HCT116 (cell line): ENCODE measurements around the gene PRICKLE2.

Experiments used
- CTCF ChIP-seq, 3 experiments: fragments of 200-600 bp in 1 of 3; sonication (generic) in 1 of 3; IDR thresholded peaks in 2 of 3; conservative IDR thresholded peaks in 1 of 3; 2 replicates each; pipeline ENCODE4 v1.5.1; 2012 to 2017; ENCODE audit warnings: low read depth in 2 of 3, low read length in 2 of 3, antibody characterized with exemption in 1 of 3, borderline replicate concordance in 1 of 3, control low read depth in 1 of 3, mild to moderate bottlenecking in 1 of 3, mixed read lengths in 1 of 3, mixed run types in 1 of 3, moderate library complexity in 1 of 3; ENCODE audit not compliant: insufficient read depth in 1 of 3
- FOSL1 ChIP-seq: IDR thresholded peaks from 2 replicates; pipeline ENCODE4 v1.6.1; 2012; ENCODE audit warnings: low read depth
- POLR2A ChIP-seq: IDR thresholded peaks from 2 replicates; pipeline ENCODE4 v1.7.0; 2011; ENCODE audit warnings: borderline replicate concordance; ENCODE audit not compliant: insufficient read depth, insufficient read length; ENCODE audit errors: extremely low read depth
- POLR2AphosphoS5 ChIP-seq: IDR thresholded peaks from 2 replicates; pipeline ENCODE4 v1.6.1; 2011; ENCODE audit warnings: mild to moderate bottlenecking, low read depth, low read length, moderate library complexity
- SP1 ChIP-seq: IDR thresholded peaks from 2 replicates; pipeline ENCODE4 v1.6.1; 2012; ENCODE audit warnings: low read depth
- TCF7L2 ChIP-seq: IDR thresholded peaks from 2 replicates; pipeline ENCODE4 v1.7.0; 2011; ENCODE audit warnings: borderline replicate concordance, inconsistent platforms; ENCODE audit not compliant: insufficient read depth, insufficient read length; ENCODE audit errors: extremely low read depth
- YY1 ChIP-seq: IDR thresholded peaks from 2 replicates; pipeline ENCODE4 v1.6.1; 2011; ENCODE audit warnings: low read length, low read depth, moderate library complexity, mild to moderate bottlenecking; ENCODE audit not compliant: insufficient replicate concordance; ENCODE audit errors: extremely low read depth
- ZFX ChIP-seq: fragments of 450-650 bp; IDR thresholded peaks from 2 replicates; pipeline ENCODE4 v1.6.1; 2017
- ZNF274 ChIP-seq: fragments of 200-500 bp; sonication (Bioruptor generic); IDR thresholded peaks from 2 replicates; pipeline ENCODE4 v1.6.1; 2014; ENCODE audit warnings: mild to moderate bottlenecking, low read depth, low read length, inconsistent platforms

DNA sequence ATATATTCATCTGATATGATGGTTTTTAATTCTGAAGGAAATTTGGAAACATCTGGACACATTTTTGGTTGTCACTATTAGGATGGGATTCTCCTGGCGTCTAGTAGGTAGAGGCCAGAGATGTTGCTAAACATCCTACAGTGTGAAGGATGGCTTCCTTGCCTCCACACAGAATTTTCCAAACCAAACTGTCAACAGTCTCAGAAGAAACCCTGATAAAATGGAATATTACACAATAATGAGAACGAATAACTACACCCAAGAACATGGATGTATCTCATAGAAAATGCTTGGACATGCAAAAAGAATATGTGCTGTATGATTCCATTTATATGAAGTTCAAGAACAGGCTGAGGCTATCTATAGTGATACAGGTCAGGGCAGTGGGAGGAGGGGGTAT is 122.1 kb downstream of the PRICKLE2 start:
- TF ChIP-seq YY1 (no peak), CTCF (IDR thresholded peaks at IDR 0.05 in 2 of 3, conservative IDR thresholded peaks at IDR 0.05 in 1 of 3; ENCODE audit: borderline replicate concordance in 1 of 3, insufficient read depth in 1 of 3, low read depth in 2 of 3, low read length in 2 of 3) (no peak), ZFX (no peak), FOSL1 (no peak), TCF7L2 (no peak), POLR2AphosphoS5 (no peak), ZNF274 (no peak), POLR2A (no peak), SP1 (no peak)
